Bronchial epithelial cell (primary cell): ENCODE data around the gene SOD3. TPM values are rescaled to one million over a fixed set of nuclear protein-coding genes. Genes with fewer than 3 reads are reported as not detected.

Source experiments
- DNase-seq: peaks from one replicate; pipeline ENCODE4 v3.0.0-alpha.2; 2010; ENCODE audit warnings: low read depth
- FAIRE-seq: peaks from 2 replicates; lab custom pipeline; 2011; peaks lifted over from hg19 to GRCh38; lab: Jason Lieb, UNC
- H3K27me3 ChIP-seq: 2 replicates; pipeline ENCODE4 v1.5.1; 2011; ENCODE audit warnings: low read length; ENCODE audit not compliant: control insufficient read depth, insufficient read depth
- H3K36me3 ChIP-seq: 2 replicates; pipeline ENCODE4 v1.5.1; 2011; ENCODE audit warnings: low read length; ENCODE audit not compliant: control insufficient read depth, insufficient read depth
- H3K4me3 ChIP-seq: 2 replicates; pipeline ENCODE4 v1.5.1; 2011; ENCODE audit warnings: mild to moderate bottlenecking, low read depth, low read length, control low read depth
- CTCF ChIP-seq: IDR thresholded peaks from 2 replicates; pipeline ENCODE4 v1.5.1; 2011; ENCODE audit warnings: mild to moderate bottlenecking, moderate library complexity, low read length, control low read depth, inconsistent platforms; ENCODE audit not compliant: insufficient read depth, severe bottlenecking
- total RNA-seq: library from RNA; depleted of rRNA; stranded (reverse); fragments of >200 nt; gene quantifications from 2 replicates; pipeline ENCODE4 v1.2.1, GENCODE V29; 2014

The SOD3 gene
- total RNA-seq, 1 donor from 2014 or later = not detected

GRCh38 chr4:24840362-24840761, 45.0 kb downstream of the SOD3 start:
- no peaks in the 10 kb centered on the region for H3K27me3 ChIP-seq
- H3K36me3 ChIP-seq = no peaks in the 10 kb centered on the region
- no peak for TF ChIP-seq CTCF
- DNase-seq (no peak), FAIRE-seq (no peak)
- H3K4me3 ChIP-seq = no peak overlapping the region

GRCh38 chr4:24840826-24841543, 45.6 kb downstream of the SOD3 start:
- DNase-seq = peak; percentile 47
- H3K36me3 ChIP-seq = no peaks in the 10 kb centered on the region
- H3K4me3 ChIP-seq = no peak overlapping the region
- no peak for TF ChIP-seq CTCF
- no peaks in the 10 kb centered on the region for H3K27me3 ChIP-seq
- FAIRE-seq = peak; percentile 23

DNA sequence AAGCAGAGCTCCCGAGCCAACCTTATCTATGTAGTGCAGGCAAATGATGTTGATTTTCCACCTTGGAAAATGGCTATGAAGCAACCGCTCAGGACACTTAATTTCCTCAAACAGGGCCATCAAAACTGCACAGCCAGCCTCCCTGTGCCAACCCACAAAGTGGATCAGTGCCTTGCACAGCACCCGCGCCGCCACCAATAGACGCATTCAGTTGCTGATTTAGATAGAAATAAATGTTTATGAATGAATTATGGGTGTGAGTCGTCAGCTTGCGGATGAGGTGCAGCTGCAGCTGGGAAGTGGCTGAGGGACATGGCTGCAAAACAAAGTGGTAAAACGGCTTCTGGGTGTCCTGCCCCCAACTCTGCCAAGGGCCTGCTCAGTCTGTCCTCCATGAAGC, 47.0 kb downstream of the SOD3 start:
- DNase-seq = no peak
- no peak for TF ChIP-seq CTCF
- H3K36me3 ChIP-seq = no peaks in the 10 kb centered on the region
- FAIRE-seq = no peak
- no peaks in the 10 kb centered on the region for H3K27me3 ChIP-seq
- no peak overlapping the region for H3K4me3 ChIP-seq

DNA sequence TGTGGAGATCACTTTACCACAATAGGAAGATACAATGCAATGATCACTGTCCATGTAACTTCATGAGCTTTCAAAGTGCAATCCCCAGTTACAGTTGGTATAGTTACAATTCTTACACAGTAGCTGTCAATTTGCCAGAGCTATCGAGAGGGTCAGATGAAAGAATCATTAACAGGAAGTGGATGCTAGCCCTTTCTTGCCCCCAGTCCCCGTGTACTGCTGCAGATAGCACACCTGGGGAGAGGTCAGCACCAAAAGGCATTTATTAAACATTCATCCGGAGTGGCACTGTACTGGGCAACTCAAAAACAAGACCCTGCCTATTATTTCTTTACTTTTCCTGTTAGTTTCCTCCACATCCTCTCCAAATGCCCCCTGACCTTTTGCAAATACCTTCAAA, 47.7 kb downstream of the SOD3 start:
- no peak for TF ChIP-seq CTCF
- FAIRE-seq = no peak

GRCh38 chr4:24845132-24845531, 49.8 kb downstream of the SOD3 start:
- H3K4me3 ChIP-seq = no peak overlapping the region
- TF ChIP-seq CTCF = no peak
- no peak for FAIRE-seq

More for the DNA sequence above, 47.7 kb downstream of the SOD3 start:
- DNase-seq = no peak
- Histone ChIP-seq H3K4me3 (no peak overlapping the region), H3K36me3 (no peaks in the 10 kb centered on the region), H3K27me3 (no peaks in the 10 kb centered on the region)

DNA sequence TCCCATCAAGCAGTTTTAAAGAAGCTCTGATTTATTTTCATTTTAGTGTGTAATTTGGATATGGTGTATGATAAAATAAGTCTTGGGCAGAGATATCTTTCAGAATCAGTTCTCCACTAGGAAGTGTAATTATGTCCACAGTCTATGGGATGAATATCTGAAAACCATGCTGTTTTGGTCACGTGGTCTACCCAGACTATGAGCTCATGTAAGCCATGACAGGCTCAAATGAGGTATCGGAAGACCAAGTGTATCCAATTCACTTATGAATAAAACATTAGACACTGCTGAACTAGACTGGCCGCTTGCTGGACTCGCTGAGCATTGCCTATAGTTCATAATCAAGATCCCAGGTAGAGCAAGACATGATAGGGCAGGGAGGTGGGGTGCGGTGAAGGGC, 50.5 kb downstream of the SOD3 start:
- H3K27me3 ChIP-seq = no peaks in the 10 kb centered on the region
- no peak overlapping the region for H3K4me3 ChIP-seq
- TF ChIP-seq CTCF = no peak
- no peaks in the 10 kb centered on the region for H3K36me3 ChIP-seq
- no peak for DNase-seq
- FAIRE-seq = no peak

More at GRCh38 chr4:24845132-24845531, 49.8 kb downstream of the SOD3 start:
- H3K27me3 ChIP-seq = no peaks in the 10 kb centered on the region
- no peaks in the 10 kb centered on the region for H3K36me3 ChIP-seq
- no peak for DNase-seq
